Neural progenitor cell (in vitro differentiated cells): ENCODE data around the gene DIDO1.

ENCODE experiments used
- CTCF ChIP-seq: fragments of 200-600 bp; sonication (generic); IDR thresholded peaks from 2 replicates; pipeline ENCODE4 v1.5.1; 2017; ENCODE audit warnings: antibody characterized with exemption, mild to moderate bottlenecking
- EZH2phosphoT487 ChIP-seq: fragments of 200-600 bp; sonication (generic); IDR thresholded peaks from 2 replicates; pipeline ENCODE4 v1.6.1; 2017; ENCODE audit warnings: antibody characterized with exemption

GRCh38 chr20:62854121-62854520 is 72.2 kb downstream of the DIDO1 start:
- TF ChIP-seq CTCF = no peak
- no peak for TF ChIP-seq EZH2phosphoT487
